HepG2 (cell line): Measurements from ENCODE around the gene PLA2G4B. TPM values are rescaled to one million over a fixed set of nuclear protein-coding genes. Genes with fewer than 3 reads are reported as not detected.

ENCODE experiments used
- ATAC-seq: fragments of 200-7000 bp; cut with Tn5 transposase; 3 replicates; pipeline ENCODE4 v1.9.1; 2020; ENCODE audit warnings: mild to moderate bottlenecking, moderate library complexity
- BruUV-seq: library from RNA; stranded (reverse); fragments of 400-500 nt; replicated peaks from 2 replicates; lab custom pipeline; 2021; lab: Mats Ljungman, UMichigan
- CTCF ChIA-PET: fragments of 300-600 bp; formaldehyde crosslinking; extraction: SDS; loops from one replicate; lab custom pipeline; 2021; ENCODE audit warnings: low total read pairs, inconsistent platforms, low intra/inter-chr PET ratio; lab: Yijun Ruan, JAX
- POLR2A ChIA-PET: fragments of 350-600 bp; sonication (Branson Sonifier 250); formaldehyde crosslinking; loops from one replicate; lab custom pipeline; 2020; ENCODE audit warnings: antibody characterized with exemption, inconsistent platforms; lab: Yijun Ruan, JAX
- DNase-seq: peaks from one replicate; pipeline ENCODE4 v3.0.0-alpha.2; 2015; ENCODE audit warnings: low spot score
- FAIRE-seq: peaks from 3 replicates; lab custom pipeline; 2011; peaks lifted over from hg19 to GRCh38; lab: Jason Lieb, UNC
- H2AFZ ChIP-seq: one replicate; pipeline ENCODE4 v1.6.1; 2011; ENCODE audit warnings: low read length, inconsistent platforms
- H3K27ac ChIP-seq: fragments of 300-600 bp; 3 replicates; pipeline ENCODE4 v1.8.0; 2011; ENCODE audit warnings: mixed run types, mild to moderate bottlenecking, mixed read lengths, low read length, inconsistent platforms; ENCODE audit not compliant: insufficient read depth; ENCODE audit errors: extremely low read length
- H3K27me3 ChIP-seq, 2 experiments: fragments of 200-600 bp in 1 of 2; 2 replicates in 1 of 2; 3 replicates in 1 of 2; pipeline versions ENCODE4 v1.6.0 to v1.8.0; 2011; ENCODE audit warnings: low read length in 2 of 2, mild to moderate bottlenecking in 2 of 2, moderate library complexity in 2 of 2, inconsistent platforms in 1 of 2; ENCODE audit not compliant: insufficient read depth in 2 of 2, control insufficient read depth in 1 of 2
- H3K36me3 ChIP-seq, 2 experiments: fragments of 200-600 bp in 1 of 2; replicated peaks in 1 of 2; 2 replicates in 1 of 2; 3 replicates in 1 of 2; pipeline versions ENCODE4 v1.5.1 to v1.8.0; 2011; ENCODE audit warnings: low read length in 2 of 2, inconsistent platforms in 1 of 2; ENCODE audit not compliant: insufficient read depth in 2 of 2, control insufficient read depth in 1 of 2
- H3K4me1 ChIP-seq: 2 replicates; pipeline ENCODE4 v1.5.1; 2012; ENCODE audit warnings: low read length, inconsistent platforms; ENCODE audit not compliant: insufficient read depth
- H3K4me2 ChIP-seq: 2 replicates; pipeline ENCODE4 v1.6.0; 2011; ENCODE audit warnings: low read depth, low read length, inconsistent platforms
- H3K4me3 ChIP-seq, 3 experiments: fragments of 200-600 bp in 1 of 3; sonication (generic), shearing (Covaris generic) in 1 of 3; replicated peaks in 1 of 3; 2 replicates each; pipeline ENCODE4 v1.5.1; 2011 to 2016; ENCODE audit warnings: low read length in 3 of 3, inconsistent platforms in 2 of 3, low read depth in 2 of 3, mild to moderate bottlenecking in 2 of 3, control low read depth in 1 of 3, mixed read lengths in 1 of 3; ENCODE audit not compliant: insufficient read depth in 1 of 3
- H3K79me2 ChIP-seq: one replicate; pipeline ENCODE4 v1.6.1; 2011; ENCODE audit warnings: low read length, inconsistent platforms; ENCODE audit not compliant: insufficient read depth
- H3K9ac ChIP-seq: 2 replicates; pipeline ENCODE4 v1.6.0; 2011; ENCODE audit warnings: mild to moderate bottlenecking, low read depth, low read length, inconsistent platforms; ENCODE audit not compliant: insufficient read depth
- H3K9me3 ChIP-seq: 2 replicates; pipeline ENCODE4 v1.5.1; 2012; ENCODE audit warnings: mild to moderate bottlenecking, low read length
- H4K20me1 ChIP-seq: 2 replicates; pipeline ENCODE4 v1.6.0; 2011; ENCODE audit warnings: inconsistent platforms, mild to moderate bottlenecking, low read length, moderate library complexity; ENCODE audit not compliant: insufficient read depth
- GABPA ChIP-seq, 2 experiments: IDR thresholded peaks; 2 replicates each; pipeline ENCODE4 v1.6.1; 2011 to 2016; ENCODE audit warnings: low read depth in 2 of 2, low read length in 1 of 2, missing biosample characterization in 1 of 2, missing genetic modification characterization in 1 of 2
- HHEX ChIP-seq: IDR thresholded peaks from 2 replicates; pipeline ENCODE4 v1.6.1; 2016; ENCODE audit warnings: control low read depth
- HNRNPH1 ChIP-seq: fragments of 200-400 bp; formaldehyde crosslinking; optimal IDR thresholded peaks from 2 replicates; pipeline ENCODE3; 2017; ENCODE audit warnings: mild to moderate bottlenecking, low read depth, low read length
- NPAS2 ChIP-seq: sonication (generic); formaldehyde crosslinking; IDR thresholded peaks from 2 replicates; pipeline ENCODE4 v1.8.0; 2022; ENCODE audit warnings: mild to moderate bottlenecking, missing genetic modification reagents, borderline replicate concordance
- RORA ChIP-seq: sonication (generic); formaldehyde crosslinking; IDR thresholded peaks from 2 replicates; pipeline ENCODE4 v1.5.0; 2020; ENCODE audit warnings: mild to moderate bottlenecking, missing genetic modification reagents, moderate library complexity
- TGIF2 ChIP-seq: IDR thresholded peaks from 2 replicates; pipeline ENCODE4 v1.6.1; 2016; ENCODE audit warnings: control low read depth, missing compliant biosample characterization
- TRIM24 ChIP-seq: sonication (generic); formaldehyde crosslinking; IDR thresholded peaks from 2 replicates; pipeline ENCODE4 v1.8.0; 2022; ENCODE audit warnings: mild to moderate bottlenecking, missing genetic modification reagents
- ZNF230 ChIP-seq: sonication (generic); formaldehyde crosslinking; IDR thresholded peaks from 2 replicates; pipeline ENCODE4 v1.4.0; 2020; ENCODE audit warnings: mild to moderate bottlenecking, missing genetic modification reagents
- ZNF460 ChIP-seq: sonication (generic); formaldehyde crosslinking; IDR thresholded peaks from 2 replicates; pipeline ENCODE4 v1.5.1; 2020; ENCODE audit warnings: missing genetic modification reagents, mild to moderate bottlenecking, borderline replicate concordance
- ZNF674 ChIP-seq: sonication (generic); formaldehyde crosslinking; IDR thresholded peaks from 2 replicates; pipeline ENCODE4 v1.5.0; 2020; ENCODE audit warnings: low read depth, mild to moderate bottlenecking, missing genetic modification reagents
- WGBS: methylation state at CpG from one replicate; pipeline ENCODE4 v1.1.6; 2017; ENCODE audit warnings: low lambda C conversion rate; 5-methylcytosine and 5-hydroxymethylcytosine counted together
- in situ Hi-C: cut with HindIII; loops from 2 replicates; pipeline ENCODE4 v1.10.0; 2017; ENCODE audit warnings: low pct_unique_long_range_greater_than_20kb; ENCODE audit not compliant: extremely low pct_ligation_motif_present
- intact Hi-C: fragments of 100-400 bp; cut with micrococcal nuclease; formaldehyde crosslinking; loops from one replicate; pipeline ENCODE4 v1.10.0; 2022; ENCODE audit not compliant: unreplicated experiment
- polyA plus RNA-seq, 8 experiments: library from polyadenylated mRNA; depleted of rRNA in 3 of 8; stranded (reverse) in 7 of 8; unstranded in 1 of 8; fragments of >200 nt; fragmentation: Illumina TruSeq in 4 of 8; extraction: Trizol in 4 of 8; gene quantifications; 2 replicates each; pipeline versions ENCODE4 v1.2.1 to v1.2.3, GENCODE V29; 2011 to 2016; ENCODE audit warnings: low read depth in 4 of 8, missing spikeins in 1 of 8, mixed read lengths in 1 of 8; ENCODE audit not compliant: insufficient read depth in 1 of 8
- total RNA-seq, 5 experiments: library from RNA; depleted of rRNA; stranded (reverse); fragments of >200 nt; fragmentation: Illumina TruSeq; extraction: Trizol; gene quantifications; 2 replicates each; pipeline ENCODE4 v1.2.3, GENCODE V29; 2016; ENCODE audit warnings: low read depth in 1 of 5
- TF ChIP-seq, protein P1 (sequence below): sonication (generic); formaldehyde crosslinking; IDR thresholded peaks from 2 replicates; pipeline ENCODE4 v1.5.0; 2020; ENCODE audit warnings: mild to moderate bottlenecking, missing genetic modification reagents, moderate library complexity
- TF ChIP-seq, protein P2 (sequence below): sonication (generic); formaldehyde crosslinking; conservative IDR thresholded peaks from 2 replicates; pipeline ENCODE4 v1.4.0; 2020; ENCODE audit warnings: missing genetic modification reagents
- TF ChIP-seq, protein P3 (sequence below): sonication (generic); formaldehyde crosslinking; IDR thresholded peaks from 2 replicates; pipeline ENCODE4 v1.5.0; 2020; ENCODE audit warnings: missing genetic modification reagents

Gene PLA2G4B
- total and polyA plus RNA-seq, 2 of the 13 experiments (the other 11 are each of a cell fraction or from before 2014, with no cell fraction given) = 5.1 to 8.0 TPM

DNA sequence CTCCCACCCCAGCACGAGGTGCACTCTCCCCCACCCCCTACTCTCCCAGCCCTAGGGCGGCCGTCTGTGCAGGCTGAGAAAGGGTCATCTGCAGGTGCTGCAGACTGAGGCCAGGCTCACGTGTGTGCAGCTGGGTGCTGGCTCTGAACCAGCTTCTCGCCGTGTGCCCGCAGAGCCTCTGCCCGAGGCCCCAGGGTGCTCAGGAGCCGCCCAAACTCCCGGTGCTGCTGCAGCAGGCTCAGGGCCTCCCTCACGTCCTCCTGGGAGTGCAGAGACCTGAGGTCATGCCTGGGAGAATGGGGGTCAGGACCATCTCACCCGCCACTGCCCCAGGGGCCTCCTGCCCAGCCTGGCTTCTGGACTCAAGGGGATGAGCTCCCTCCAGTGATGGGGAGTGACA lies 38.0 kb downstream of the PLA2G4B start:
- in situ Hi-C loops (no loop called here), intact Hi-C loops (no loop called here)
- H3K36me3 ChIP-seq = no peaks in the 10 kb centered on the region
- no peak overlapping the region for H3K4me3 ChIP-seq
- peaks cover 18 to 89% of the 10 kb centered on the region in 2 experiments for H3K27me3 ChIP-seq
- DNase-seq (no peak), FAIRE-seq (no peak), ATAC-seq (peak; percentile 16)
- H3K9ac ChIP-seq = no peak overlapping the region
- no peak for TF ChIP-seq TGIF2
- TF ChIP-seq, protein P1, sequence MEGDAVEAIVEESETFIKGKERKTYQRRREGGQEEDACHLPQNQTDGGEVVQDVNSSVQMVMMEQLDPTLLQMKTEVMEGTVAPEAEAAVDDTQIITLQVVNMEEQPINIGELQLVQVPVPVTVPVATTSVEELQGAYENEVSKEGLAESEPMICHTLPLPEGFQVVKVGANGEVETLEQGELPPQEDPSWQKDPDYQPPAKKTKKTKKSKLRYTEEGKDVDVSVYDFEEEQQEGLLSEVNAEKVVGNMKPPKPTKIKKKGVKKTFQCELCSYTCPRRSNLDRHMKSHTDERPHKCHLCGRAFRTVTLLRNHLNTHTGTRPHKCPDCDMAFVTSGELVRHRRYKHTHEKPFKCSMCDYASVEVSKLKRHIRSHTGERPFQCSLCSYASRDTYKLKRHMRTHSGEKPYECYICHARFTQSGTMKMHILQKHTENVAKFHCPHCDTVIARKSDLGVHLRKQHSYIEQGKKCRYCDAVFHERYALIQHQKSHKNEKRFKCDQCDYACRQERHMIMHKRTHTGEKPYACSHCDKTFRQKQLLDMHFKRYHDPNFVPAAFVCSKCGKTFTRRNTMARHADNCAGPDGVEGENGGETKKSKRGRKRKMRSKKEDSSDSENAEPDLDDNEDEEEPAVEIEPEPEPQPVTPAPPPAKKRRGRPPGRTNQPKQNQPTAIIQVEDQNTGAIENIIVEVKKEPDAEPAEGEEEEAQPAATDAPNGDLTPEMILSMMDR (CRISPR knock-in tag) = peak; percentile 21; the same call in 1 of the 2 replicates
- ChIA-PET CTCF (no interaction called here), POLR2A (no interaction called here)
- no TSS peak for BruUV-seq
- H3K4me2 ChIP-seq = no peak overlapping the region; the same call in 1 of the 2 replicates
- H2AFZ ChIP-seq = no peak overlapping the region
- no peaks in the 10 kb centered on the region for H3K9me3 ChIP-seq
- WGBS = no CpG with 5 or more reads among the region's 12 CpGs
- H3K4me1 ChIP-seq = peaks cover 17% of the 10 kb centered on the region; the same call in 1 of the 2 replicates
- H4K20me1 ChIP-seq = no peaks in the 10 kb centered on the region
- H3K79me2 ChIP-seq = no peaks in the 10 kb centered on the region
- no peak overlapping the region for H3K27ac ChIP-seq

DNA sequence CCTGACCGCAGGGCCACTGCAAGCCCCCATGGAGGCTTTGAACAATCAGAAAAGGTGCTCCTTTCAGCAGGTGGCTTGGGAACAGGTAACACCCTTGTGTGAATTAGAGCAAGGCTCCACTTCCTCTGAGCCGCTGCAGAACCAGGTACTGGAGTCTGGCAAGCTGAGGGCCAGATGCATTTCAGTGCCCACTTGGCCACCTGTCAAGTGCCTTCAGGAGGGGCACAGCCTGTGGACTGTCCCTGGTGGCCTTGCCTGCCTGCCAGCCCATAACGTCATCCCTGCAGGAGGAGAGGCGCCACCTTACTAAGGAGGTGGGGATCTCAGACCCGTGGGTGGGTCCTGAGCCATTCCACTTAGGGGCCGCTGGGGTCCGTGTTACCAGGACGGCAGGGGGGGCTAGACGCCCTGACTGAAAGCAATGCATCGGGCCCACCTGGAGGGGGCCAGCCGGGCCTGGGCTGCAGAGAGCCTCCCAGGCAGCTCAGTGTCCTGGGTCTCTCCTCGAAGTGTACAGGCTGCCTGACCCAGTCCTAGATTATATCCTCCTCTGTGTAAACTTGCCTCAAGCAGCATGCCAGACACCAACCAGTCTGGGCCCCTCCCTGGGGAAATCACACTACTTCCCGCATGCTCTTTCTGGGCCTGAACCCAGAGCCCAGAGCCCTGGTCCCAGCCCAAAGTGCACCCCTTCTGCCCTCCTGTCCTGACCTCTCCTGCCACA lies 39.1 kb downstream of the PLA2G4B start:
- WGBS = 100% methylated on average over 1 of the region's 13 CpGs
- H2AFZ ChIP-seq = no peak overlapping the region
- H3K27ac ChIP-seq = no peak overlapping the region
- H3K36me3 ChIP-seq = no peaks in the 10 kb centered on the region
- in situ Hi-C loops = no loop called here
- FAIRE-seq = no peak
- intact Hi-C loops = loop anchor here (1.0 kb wide), 1 partner anchor 27 kb away; no protein-coding TSS in a partner anchor
- no peak overlapping the region for H3K9ac ChIP-seq
- peaks cover 17% of the 10 kb centered on the region; the same call in 1 of the 2 replicates for H3K4me1 ChIP-seq
- no peak for DNase-seq
- H3K4me3 ChIP-seq = no peak overlapping the region
- no peaks in the 10 kb centered on the region for H4K20me1 ChIP-seq
- ChIA-PET CTCF (no interaction called here), POLR2A (no interaction called here)
- BruUV-seq = no TSS peak
- H3K9me3 ChIP-seq = no peaks in the 10 kb centered on the region
- H3K27me3 ChIP-seq = peaks cover 17 to 83% of the 10 kb centered on the region in 2 experiments; a peak in 4 of 5 replicates
- peak; percentile 40 for ATAC-seq
- no peak overlapping the region for H3K4me2 ChIP-seq
- no peaks in the 10 kb centered on the region for H3K79me2 ChIP-seq
- TF ChIP-seq, protein P2, sequence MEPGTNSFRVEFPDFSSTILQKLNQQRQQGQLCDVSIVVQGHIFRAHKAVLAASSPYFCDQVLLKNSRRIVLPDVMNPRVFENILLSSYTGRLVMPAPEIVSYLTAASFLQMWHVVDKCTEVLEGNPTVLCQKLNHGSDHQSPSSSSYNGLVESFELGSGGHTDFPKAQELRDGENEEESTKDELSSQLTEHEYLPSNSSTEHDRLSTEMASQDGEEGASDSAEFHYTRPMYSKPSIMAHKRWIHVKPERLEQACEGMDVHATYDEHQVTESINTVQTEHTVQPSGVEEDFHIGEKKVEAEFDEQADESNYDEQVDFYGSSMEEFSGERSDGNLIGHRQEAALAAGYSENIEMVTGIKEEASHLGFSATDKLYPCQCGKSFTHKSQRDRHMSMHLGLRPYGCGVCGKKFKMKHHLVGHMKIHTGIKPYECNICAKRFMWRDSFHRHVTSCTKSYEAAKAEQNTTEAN = no peak
- TF ChIP-seq ZNF460 (CRISPR knock-in tag) (no peak), ZNF674 (CRISPR knock-in tag) (no peak), HHEX (CRISPR knock-in tag) (no peak), NPAS2 (CRISPR knock-in tag) (no peak), TRIM24 (CRISPR knock-in tag) (no peak), RORA (CRISPR knock-in tag) (no peak), HNRNPH1 (no peak), GABPA (IDR thresholded peaks at IDR 0.05; ENCODE audit: low read depth, low read length) (no peak), GABPA (CRISPR knock-in tag; IDR thresholded peaks at IDR 0.05; ENCODE audit: low read depth) (no peak), ZNF230 (CRISPR knock-in tag) (no peak)
- TF ChIP-seq, protein P3, sequence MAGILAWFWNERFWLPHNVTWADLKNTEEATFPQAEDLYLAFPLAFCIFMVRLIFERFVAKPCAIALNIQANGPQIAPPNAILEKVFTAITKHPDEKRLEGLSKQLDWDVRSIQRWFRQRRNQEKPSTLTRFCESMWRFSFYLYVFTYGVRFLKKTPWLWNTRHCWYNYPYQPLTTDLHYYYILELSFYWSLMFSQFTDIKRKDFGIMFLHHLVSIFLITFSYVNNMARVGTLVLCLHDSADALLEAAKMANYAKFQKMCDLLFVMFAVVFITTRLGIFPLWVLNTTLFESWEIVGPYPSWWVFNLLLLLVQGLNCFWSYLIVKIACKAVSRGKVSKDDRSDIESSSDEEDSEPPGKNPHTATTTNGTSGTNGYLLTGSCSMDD = no peak
